NCI-H226 (cell line): ENCODE measurements around the gene PKN2.
A peak's percentile ranks its signal among the peaks of the same experiment; 100 is the strongest.
"Not testable (repeated sequence)": the region's sequence is repeated elsewhere in the genome, so short reads cannot be mapped to it uniquely, and the experiment has no call there.

Experiments
- DNase-seq: peaks from one replicate; pipeline ENCODE4 v3.0.0-alpha.2; 2015

The PKN2 gene

DNA sequence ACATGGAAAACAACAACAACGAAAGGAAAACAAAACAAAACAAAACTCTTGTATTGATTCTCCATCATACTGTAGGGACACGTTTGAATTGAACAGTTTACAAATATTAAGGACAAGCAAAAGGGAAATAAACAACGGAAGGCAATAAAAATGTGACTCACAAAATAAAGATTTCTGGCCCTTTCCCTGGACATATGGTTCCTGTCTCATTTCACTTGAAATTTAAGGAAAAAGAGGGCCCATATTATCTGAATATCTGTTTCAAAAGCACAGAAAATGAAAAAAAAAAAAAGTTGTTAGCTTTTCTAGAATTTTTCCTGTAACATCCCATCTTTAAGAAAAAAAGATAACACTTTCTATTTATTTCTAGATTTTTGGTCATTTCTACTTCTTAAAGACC, 3.6 kb upstream of the PKN2 start:
- DNase-seq, result no peak

DNA sequence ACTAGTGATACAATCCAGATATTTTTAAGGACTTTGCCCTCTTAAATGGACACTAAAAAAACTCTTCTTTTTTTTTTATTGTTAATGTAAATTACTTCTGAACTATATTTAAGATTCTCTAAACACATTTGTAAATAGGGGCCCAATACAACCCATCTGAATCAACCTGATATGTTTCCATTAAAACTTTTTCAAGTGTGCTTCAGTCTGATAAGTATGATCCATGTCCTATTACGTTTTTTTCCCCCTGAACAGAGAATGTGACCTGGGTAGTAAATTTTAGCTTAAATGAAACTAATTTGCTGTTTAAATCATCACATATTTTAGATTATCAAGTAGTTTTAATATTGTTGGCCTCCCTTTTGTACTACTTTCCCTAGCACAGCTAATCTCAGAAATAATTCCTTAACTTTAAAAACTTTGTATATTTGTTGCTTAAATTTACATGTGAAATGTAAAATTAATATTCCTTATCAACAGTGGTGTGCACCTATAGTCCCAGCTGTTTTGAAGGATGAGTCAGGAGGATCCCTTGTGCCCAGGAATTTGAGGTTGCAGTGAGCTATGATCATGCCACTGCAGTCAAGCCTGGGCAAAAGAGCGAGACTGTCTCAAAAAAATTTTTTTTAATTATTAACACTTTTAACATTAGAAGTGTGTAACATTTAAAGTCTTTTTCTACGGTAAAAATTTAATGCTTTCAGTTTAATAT, 3.0 kb upstream of the PKN2 start:
- no peak for DNase-seq

DNA sequence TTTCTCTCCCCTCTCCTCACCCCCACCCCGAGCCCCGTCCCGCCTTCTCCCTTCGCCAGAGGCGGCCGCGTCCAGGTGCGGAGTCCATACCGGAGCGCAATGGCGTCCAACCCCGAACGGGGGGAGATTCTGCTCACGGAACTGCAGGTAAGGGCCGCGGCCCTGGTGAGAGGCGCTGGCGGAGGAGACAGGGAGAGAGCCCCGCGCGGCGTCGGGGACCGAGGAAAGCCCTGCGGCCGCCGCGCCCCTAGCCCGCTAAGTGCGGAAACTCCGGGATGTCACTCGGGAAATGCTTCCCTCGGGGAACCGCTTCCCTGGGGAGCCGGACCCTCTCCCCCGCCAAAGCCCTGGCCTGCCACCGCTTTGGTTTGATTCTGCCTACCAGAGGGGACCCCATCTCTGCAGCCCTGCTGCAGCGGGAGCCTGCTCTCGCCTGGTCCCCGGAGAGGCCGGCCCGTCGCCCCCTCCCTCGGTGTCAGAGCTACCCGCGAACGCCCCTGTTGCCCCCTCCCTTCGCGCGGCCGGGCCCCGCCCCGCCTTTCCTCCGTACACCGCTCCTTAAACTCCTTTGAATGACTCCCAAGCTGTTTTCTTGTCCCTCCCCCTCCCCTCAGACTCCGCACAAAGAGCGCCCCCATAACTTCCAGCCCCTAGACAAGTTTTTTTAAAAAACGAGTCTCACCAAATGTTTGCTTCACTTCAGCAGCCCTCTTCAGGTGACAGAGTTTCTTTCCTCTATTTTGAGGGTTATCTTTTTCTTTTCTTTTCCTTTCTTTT, 597 bp downstream of the PKN2 start:
- DNase-seq, result peak; percentile 60

DNA sequence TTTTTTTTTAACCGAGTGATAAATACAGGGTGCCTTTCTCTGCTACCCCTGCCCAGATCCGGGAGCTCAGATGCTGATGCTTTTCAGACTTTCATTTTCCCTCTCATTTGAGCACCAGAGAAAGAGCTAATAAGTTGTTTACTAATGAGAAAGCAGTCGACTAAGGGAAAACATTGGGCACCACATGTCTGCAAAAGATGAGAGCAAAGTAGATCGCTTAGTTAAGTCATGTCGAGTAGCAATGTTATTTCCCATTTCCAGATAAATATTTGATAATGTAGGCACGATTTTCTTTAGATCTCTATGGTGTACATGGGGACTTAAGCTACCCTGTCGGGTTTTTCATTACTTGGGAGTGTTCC, 1.2 kb downstream of the PKN2 start:
- no peak for DNase-seq

DNA sequence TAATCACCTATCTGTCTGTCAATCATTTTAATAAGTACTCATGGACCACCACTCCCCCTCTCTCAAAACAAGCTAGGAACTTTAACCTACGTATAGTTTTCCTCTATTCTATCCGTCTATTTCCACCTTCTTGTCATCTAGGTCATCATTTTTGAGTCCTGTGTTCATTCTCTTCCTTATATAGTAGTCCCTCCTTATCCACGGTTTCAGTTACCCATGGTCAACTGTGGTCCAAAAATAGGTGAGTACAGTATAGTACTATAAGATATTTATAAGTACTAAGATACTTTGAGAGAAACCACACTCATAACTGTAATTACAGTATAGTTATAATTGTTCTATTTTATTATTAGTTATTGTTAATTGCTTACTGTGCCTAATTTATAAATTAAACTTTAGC, 7.5 kb downstream of the PKN2 start:
- no peak for DNase-seq

DNA sequence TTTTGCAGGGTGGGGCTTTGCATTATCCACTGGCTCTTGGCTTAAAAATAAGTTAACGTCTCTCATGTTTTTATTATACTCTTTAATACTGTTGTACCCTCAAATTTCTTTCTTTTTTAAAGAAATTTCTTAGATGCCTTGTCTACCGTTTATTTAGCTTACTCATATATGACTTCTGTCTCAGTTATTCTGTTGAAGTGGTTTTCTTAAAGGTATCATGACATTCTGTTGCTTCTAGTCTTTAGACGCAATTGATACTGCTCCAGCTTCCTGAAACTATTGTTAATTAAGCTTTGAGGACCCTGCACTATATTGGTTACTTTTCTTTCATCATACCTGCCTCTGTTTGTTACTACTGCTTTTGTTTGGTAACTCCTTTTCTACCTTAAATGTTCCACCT, 11.7 kb downstream of the PKN2 start:
- DNase-seq, result no peak

DNA sequence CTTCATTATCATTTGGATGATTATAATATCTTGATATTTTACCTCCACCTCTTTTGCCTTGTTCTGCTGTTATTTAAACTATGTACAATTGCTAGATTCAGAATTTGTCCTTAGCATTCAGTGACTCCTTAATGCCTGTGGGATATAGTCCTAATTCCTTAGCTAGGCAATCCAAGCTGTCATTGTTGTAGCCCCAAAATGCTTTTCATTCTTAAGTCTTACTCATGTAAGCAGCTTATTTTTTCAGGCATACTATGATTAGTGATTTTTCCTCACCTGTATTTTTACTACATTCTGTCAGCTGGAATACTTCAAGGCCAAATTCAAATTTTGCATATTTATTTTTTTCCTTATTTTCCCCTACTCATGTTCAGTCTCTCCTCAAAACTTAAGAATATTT, 13.4 kb downstream of the PKN2 start:
- no peak for DNase-seq

DNA sequence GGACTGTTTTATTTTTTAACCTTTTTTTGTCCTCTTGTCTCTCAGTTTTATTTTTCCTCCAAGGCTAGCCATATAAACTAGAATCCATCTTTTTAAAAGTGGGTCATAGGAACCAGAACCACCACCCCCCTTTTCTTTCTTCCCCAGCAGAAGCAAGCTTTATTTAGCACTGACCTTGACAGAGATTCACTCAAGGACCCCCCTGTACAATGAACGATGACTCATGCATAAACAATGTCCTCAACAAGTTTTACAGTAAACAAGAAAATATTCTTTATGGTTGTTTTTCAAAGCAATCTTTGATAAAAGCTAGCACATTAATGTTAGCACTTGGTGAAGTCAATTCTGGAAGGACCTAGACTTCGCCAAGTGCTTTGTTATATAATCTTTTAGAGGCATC, 14.1 kb downstream of the PKN2 start:
- DNase-seq, result no peak

DNA sequence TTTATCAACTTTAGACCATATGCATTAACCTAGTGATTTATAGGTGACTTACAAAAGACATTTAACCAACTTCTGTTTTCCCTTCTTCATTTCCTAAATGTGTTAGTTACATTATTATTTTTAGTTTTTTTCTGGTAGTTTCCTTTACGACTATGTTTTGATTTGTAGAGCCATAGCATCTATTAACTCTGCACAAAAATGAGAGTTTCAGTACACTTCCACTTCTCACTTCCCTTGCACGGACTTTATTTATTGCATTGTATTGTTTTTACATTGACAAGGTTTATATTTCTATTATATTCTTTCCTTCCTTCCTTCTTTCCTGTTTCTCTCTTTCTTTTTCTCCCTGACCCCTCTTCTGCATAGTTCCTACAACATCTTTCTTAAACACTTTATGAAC, 14.7 kb downstream of the PKN2 start:
- DNase-seq, result no peak

DNA sequence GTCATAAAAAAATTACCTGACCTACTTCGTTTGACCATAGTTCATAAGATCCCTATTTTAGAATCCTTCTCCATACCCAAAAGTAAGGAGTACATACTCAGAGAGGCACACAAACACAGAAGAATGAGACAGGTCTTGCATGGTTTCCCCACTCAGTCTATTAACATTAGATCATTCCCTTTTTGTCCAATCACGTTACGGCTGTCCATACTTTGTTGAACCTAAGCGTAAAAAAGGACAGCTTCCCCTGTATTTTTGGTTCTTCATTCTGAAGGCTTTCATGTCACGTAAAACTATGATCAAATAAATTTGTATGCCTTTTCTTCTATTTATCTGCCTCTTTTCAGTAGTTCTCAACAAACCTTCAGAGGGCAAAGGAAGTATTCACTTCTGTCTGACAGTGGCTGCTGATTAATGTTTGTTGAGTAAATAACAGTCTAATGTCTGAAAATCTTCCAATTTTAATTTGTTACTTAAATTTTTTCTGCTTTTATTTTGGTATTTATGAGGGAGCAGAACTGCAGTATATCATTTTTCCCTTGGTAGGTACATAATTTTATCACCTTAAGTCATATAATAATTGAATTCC, 16.4 kb downstream of the PKN2 start:
- no peak for DNase-seq

DNA sequence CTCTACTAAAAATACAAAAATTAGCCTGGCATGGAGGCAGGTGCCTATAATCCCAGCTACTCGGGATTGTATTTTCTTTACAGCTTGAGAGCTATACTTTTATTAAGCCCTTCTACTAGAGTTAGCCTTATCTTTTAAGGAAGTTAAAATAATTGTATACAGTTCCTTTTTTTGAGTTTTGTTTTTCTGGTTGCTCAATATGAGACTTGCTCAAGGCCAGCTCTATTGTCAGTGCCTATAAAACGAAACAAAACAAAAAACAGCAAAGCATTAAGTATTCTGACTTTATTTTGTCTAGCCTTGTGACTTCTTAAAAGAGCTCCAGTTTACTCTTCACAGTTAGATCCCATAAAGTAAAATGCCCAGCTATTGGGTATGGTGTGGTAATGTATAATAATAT, 17.2 kb downstream of the PKN2 start:
- no peak for DNase-seq

DNA sequence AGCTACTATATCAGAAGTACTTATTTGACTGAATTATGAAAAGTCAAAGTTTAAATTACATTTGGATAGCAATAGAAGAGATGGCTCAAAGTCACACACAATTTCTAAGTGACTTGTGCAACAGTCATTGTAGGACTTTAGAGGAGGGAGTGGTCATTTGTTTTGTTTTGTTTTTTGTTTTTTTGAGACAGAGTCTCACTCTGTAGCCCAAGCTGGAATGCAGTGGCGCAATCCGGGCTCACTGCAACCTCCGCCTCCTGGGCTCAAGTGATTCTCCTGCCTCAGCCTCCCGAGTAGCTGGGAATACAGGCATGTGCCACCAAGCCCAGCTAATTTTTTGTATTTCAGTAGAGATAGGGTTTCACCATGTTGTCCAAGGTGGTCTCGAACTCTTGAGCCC, 17.7 kb downstream of the PKN2 start:
- DNase-seq, result not testable (repeated sequence)

DNA sequence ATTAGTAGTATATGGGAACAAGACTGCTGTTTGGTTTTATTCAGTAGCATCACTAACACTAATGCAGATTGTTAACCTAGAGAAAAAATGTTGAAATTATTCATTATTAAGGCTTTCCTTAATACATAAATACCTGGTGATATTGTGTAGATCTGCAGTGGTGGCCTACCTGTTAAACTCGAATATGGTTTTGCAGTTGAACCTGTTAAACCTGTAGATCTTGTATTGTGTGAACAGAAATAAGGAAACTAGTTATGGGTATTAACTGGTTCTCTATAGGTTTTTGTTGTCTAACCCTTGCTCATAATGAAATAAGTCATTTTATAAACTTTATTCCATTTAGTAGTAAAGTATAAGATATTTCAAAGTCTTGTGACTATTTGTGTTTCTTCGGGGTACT, 23.9 kb downstream of the PKN2 start:
- DNase-seq, result no peak

DNA sequence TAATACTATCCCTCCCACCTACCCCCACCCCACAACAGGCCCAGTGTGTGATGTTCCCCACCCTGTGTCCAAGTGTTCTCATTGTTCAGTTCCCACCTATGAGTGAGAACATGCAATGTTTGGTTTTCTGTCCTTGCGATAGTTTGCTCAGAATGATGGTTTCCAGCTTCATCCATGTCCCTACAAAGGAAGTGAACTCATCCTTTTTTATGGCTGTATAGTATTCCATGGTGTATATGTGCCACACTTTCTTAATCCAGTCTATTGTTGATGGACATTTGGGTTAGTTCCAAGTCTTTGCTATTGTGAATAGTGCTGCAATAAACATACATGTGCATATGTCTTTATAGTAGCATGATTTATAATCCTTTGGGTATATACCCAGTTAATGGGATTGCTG, 28.8 kb downstream of the PKN2 start:
- DNase-seq, result not testable (repeated sequence)

DNA sequence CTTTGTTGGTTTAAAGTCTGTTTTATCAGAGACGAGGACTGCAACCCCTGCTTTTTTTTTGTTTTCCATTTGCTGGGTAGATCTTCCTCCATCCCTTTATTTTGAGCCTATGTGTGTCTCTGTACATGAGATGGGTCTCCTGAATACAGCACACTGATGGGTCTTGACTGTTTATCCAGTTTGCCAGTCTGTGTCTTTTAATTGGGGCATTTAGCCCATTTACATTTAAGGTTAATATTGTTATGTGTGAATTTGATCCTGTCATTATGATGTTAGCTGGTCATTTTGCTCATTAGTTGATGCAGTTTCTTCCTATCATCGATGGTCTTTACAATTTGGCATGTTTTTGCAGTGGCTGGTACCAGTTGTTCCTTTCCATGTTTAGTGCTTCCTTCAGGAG, 32.5 kb downstream of the PKN2 start:
- DNase-seq, result not testable (repeated sequence)

DNA sequence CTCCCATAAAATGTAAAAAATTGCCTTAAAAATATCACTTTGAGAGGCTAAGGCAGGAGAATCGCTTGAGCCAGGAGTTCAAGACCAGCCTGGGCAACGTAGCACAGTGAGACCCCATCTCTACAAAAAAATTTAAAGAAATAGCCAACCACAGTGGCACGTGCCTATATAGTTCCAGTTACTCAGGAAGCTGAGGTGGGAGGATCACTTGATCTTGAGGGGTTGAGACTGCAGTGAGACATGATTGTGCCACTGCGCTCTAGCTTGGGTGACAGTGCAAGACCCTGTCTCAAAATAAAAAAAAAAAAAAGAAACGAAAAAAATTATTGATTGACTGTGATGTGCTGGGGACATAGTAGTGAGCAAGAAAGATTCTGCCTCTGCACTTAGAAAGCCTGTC, 38.4 kb downstream of the PKN2 start:
- DNase-seq, result no peak

DNA sequence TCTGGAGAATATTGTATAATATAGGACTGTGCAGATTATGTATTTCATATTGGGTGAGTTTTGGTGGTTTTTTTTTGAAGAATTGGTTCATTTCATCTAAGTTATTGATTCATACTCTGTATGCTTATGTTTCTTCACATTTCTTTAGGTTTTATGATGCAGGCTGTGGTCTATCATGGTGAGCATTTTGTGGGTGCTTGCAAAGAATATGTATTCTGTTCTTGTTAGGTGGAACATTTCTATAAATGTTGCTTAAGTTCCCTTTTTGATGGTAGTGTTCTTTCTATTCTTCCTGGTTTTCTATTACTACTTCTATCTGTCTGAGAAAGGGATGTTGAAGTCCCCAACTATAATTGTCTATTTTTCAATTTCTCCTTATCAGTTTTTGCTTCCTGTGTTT, 42.6 kb downstream of the PKN2 start:
- no peak for DNase-seq

DNA sequence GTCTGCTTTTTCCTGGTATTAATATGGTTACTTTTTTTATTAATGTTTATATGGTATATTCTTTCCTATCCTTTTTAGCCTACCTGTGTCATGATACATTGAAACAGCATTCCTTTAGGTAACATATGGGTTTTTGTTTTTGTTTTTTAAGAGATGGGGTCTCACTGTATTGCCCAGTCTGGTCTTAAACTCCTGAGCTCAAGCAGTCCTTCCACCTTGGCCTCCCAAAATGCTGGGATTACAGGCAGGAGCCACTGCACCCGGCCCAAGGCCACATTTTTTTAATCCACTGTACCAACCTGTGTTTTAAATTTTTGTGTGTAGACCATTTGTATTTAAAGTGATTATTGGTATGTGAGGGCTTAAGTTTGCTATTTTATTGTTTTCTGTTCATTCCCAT, 43.1 kb downstream of the PKN2 start:
- no peak for DNase-seq

DNA sequence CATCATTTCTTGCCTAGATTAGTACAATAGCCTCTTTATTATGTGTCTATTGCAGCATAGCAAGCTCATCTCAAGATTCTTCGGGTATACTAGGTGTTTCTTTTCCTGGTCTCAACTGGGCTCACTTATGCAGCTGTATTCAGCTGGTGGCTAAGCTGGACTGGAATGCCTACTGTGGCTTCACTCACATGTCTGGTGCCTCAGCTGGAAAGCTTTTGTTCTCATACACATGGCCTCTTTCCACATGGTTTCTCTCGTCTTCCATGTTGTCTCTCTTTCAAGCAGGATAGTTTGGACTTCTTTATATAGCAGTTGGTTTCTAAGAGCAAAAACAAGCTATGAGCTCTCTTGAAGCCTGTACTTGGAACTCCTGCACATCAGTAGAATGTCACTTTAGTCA, 45.2 kb downstream of the PKN2 start:
- no peak for DNase-seq

DNA sequence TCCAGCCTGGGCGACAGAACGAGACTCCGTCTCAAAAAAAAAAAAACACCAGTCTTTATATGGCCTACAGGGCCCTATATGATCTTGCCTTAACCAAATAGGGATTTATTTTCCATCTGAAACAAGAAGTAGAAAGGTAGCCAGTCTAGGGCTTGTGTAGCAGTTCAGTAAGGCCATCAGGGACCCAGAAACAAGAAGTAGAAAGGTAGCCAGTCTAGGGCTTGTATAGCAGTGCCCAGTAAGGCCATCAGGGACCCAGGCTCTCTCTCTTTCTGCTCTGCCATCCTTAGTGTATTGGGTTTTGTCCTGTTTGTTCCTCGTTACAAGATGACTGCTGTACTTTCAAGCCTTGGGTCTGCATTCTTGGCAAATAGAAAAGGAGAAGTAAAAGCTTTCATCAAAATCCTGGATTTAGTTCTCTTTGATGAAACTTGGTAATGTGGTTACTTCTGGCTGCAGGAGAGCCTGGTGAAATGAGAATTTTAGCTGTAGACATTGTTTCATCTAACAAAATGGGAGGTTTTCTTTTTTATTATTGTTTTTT, 46.1 kb downstream of the PKN2 start:
- no peak for DNase-seq

DNA sequence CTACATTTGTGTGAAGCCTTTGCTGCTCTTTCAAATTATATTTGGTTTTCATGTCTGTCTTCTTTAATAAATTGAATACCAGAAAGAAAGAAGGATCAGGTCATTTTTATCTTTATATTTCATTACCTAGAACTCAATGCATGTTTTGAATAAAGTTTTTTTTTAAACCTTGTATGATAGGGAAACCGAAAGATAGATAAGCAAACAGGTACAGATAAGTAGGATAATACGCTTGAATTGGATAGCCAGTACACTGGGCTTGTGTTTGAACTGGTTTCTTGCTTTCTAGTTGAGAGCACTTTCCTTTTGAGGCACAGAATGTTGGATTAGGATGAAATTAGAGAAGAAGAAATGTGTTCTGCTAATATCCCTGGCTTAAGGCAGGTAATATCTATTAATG, 46.9 kb downstream of the PKN2 start:
- no peak for DNase-seq

DNA sequence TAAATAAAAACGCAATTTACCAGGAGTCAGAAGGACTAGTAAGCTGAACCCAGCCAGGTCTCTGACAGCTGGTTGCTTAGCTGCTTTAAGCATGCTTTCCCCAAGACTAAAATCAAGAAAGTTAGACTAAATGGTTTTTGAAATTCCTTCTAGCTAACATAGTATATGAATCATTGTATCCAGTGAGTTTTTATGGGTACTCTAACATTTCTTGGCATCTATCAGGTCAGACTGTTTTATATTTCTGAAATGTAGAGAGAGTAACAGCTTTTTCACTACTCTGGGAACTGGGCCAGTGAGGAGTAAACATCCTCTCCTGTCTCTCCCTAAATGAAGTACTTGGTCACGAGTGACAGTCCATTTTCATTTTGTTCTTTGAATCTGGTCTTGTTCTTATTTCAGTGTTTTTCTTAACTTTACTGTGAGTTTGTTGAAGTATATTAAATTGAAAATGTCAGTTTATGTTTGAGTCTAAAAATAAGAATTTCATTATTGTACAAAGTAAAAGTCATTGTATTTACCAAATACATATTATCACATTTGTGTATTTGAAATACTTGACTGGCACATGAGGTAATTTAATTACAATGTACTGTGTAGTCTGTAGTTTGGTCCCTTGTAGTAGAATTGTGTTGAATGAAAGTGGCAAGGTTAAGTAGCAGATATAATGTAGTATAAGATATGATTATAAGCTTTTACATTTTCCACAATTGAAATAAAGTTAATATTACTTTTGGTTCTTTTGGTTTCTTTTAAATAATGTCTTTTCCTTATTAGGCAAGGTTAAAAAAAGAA, 47.6 kb downstream of the PKN2 start:
- DNase-seq, result peak; percentile 92

DNA sequence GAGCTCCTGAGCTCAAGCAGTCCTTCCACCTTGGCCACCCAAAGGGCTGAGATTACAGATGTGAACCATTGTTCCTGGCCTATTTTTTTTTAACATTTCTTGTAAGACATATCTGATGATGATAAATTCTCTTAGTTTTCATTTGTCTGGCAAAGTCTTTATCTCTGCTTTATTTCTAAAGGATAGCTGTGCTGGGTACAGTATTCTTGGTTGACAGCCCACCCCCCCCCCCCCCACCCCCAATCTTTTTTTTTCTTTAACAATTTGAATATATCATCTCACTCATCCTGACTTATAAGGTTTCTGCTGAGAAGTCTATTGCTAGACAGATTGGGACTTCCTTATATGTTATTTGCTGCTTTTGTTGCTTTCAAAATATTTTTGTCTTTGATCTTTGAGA, 51.3 kb downstream of the PKN2 start:
- no peak for DNase-seq
